ENCODE measurements around the gene AK9. TPM values are rescaled to one million over a fixed set of nuclear protein-coding genes. Genes with fewer than 3 reads are reported as not detected.

AK9 gene
- total RNA-seq, 1 donor from 2014 or later = 4.5 TPM

DNA sequence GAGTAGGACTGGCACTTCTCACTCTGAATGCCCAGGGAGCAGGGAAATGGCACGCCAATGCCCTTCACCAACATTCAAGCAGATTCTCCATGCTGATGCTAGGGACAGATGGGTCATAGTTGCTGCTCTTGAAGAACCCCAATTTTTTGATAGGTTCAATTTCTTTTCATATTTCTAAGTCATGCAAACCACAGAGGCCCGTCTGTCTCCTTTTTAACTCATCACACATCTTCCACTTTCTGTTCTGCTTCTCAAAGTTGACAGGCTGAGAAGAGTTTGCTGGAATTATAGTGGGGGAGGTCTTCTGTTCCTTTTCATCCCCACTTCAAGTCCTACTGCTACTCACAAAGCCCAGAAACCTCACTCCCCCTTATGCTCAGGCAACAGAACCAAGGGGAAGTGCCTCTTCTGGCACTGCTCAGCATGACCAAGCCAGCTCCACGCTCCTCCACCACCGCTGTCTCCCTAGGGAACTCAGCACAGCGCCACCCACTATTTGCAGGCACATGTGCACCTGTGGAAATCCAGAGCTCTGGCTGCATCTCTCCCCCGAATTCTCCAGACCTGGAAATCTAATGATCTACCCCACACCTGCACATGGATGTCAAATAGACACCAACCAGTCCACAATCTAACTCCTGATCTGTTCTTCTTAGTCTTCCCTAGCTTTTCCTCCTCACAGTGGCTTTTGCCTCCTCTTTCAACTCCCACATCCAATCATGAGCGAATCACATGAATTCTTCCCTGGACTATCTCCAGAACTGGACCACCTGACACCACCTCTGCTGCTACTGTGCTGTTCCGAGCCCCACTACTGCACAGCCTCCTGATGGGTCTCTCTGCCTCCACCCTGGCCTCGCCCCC lies 218.6 kb downstream of the AK9 start:
- H3K4me3 ChIP-seq (ENCODE audit: low read depth, low read length) = no peak overlapping the region
- TF ChIP-seq, protein P1, sequence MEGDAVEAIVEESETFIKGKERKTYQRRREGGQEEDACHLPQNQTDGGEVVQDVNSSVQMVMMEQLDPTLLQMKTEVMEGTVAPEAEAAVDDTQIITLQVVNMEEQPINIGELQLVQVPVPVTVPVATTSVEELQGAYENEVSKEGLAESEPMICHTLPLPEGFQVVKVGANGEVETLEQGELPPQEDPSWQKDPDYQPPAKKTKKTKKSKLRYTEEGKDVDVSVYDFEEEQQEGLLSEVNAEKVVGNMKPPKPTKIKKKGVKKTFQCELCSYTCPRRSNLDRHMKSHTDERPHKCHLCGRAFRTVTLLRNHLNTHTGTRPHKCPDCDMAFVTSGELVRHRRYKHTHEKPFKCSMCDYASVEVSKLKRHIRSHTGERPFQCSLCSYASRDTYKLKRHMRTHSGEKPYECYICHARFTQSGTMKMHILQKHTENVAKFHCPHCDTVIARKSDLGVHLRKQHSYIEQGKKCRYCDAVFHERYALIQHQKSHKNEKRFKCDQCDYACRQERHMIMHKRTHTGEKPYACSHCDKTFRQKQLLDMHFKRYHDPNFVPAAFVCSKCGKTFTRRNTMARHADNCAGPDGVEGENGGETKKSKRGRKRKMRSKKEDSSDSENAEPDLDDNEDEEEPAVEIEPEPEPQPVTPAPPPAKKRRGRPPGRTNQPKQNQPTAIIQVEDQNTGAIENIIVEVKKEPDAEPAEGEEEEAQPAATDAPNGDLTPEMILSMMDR (conservative IDR thresholded peaks at IDR 0.05; ENCODE audit: low read depth, low read length) = no peak

DNA sequence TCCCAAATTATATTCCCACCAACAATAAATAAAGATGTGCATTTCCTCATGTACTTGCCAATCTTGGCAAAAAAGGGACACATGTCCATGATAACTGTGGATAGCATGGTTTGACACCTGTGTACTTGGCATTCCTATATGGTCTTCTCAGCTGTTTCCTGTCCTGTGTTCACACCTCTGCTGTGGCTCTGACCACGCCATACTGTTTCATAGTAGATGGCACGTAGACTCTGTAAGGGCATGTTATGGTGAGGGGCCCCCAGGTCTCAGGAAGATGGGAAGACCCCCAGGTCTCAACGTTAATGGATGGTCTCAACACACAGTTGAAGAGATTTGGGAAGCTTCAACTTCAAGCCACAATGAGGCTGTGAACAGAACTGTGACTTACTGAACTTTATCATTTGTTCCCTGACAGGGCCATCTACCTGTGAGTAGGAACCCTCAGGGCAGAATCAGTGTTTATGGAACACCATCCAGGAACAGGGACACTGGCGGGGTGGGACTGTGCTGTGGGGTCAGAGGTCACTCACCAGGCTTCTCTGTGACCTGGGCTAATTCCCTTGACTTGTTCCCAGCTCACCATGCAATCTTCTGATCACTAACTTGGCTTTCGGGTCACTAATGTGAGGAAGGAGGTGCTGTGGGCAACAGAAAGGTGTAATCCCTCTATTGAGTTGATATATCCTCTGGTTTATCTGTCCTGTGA lies 219.7 kb downstream of the AK9 start:
- TF ChIP-seq, protein P1 (conservative IDR thresholded peaks at IDR 0.05; ENCODE audit: low read depth, low read length) = no peak
- DNase-seq (ENCODE audit: low read depth) = no peak
- no peak overlapping the region for H3K4me3 ChIP-seq (ENCODE audit: low read depth, low read length)

More for the DNA sequence above, 218.6 kb downstream of the AK9 start:
- no peak for DNase-seq (ENCODE audit: low read depth)

DNA sequence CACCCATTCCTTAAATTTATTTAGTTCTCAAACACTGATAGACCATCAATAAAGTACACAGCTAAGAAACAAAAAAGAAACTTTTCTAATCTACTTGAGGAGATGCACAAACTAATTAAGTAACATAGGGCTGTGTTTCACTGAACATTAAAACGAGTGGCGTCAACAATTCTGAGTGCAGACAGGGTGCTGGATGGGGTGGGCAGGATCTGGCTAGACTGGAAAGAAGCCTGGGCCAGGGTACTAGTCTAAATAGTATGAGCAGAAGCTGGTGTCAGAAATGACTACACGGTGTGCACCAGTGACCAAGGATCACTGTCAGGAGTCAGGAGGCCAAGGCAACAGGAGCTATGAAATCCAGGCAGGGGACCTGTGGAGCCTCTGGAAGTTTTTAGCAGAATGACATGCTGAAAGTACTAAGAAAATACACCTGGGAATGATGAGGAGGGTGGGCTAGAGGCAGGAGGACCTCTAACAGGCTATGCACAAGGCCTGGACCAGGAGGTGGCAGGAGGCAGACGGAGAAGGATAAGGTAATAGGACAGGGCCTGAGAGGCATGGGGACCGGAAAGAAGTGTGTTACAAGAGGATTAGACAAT lies 221.3 kb downstream of the AK9 start:
- TF ChIP-seq, protein P1 (conservative IDR thresholded peaks at IDR 0.05; ENCODE audit: low read depth, low read length) = no peak
- DNase-seq (ENCODE audit: low read depth) = no peak
- no peak overlapping the region for H3K4me3 ChIP-seq (ENCODE audit: low read depth, low read length)

DNA sequence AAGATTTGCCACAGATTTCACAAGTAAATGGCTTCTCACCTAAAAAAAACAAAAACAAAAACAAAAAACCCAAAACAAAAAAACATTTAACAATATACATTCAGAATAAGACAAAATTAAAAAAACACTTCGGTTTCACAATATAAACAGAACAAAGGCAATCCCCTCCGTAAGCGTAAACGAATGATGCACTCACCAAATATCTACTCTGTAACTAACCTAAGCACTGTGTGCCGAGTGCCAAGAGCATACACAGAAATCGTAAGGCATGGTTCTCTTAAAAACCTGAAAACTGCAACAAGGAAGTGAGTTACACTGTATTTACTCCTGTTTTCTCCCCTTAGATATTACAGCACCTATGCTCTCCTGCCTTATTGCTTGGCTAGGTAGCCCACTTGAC lies 223.3 kb downstream of the AK9 start:
- TF ChIP-seq, protein P1 (conservative IDR thresholded peaks at IDR 0.05; ENCODE audit: low read depth, low read length) = no peak
- DNase-seq (ENCODE audit: low read depth) = no peak
- no peak overlapping the region for H3K4me3 ChIP-seq (ENCODE audit: low read depth, low read length)

DNA sequence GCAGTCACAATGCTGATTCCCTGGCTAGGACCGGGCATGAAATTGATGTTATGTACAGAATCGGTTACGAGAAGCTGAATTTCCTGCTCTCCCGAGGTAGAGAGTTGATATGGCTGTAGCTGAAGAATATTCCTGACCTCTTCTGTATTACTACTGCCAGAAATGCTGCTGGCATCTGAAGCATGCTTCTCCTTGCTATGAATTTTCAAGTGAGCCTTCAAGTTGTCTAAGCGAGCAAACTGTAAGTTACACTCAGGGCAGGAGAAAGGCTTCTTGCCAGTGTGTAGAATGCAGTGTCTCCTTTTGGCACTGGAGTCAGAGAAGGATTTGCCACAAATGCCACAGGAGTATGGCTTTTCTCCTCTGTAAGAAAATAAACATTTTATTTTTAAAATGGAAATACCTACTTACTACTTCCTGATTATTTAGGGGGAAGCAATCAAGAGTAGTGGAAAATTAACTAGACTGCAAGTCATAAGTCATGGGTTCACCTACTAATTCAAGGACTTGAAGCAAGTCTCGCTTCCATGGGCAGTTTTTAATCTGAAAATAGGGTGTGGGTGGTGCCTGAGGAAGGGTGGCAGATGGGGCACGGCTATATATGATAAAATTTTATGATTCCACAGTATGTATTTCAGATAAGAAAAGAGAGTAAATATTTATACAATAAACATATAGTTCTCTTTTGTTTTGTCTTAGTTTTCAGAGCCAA lies 224.6 kb downstream of the AK9 start:
- no peak overlapping the region for H3K4me3 ChIP-seq (ENCODE audit: low read depth, low read length)
- peak; percentile 42 for DNase-seq (ENCODE audit: low read depth)
- TF ChIP-seq, protein P1 (conservative IDR thresholded peaks at IDR 0.05; ENCODE audit: low read depth, low read length) = no peak

DNA sequence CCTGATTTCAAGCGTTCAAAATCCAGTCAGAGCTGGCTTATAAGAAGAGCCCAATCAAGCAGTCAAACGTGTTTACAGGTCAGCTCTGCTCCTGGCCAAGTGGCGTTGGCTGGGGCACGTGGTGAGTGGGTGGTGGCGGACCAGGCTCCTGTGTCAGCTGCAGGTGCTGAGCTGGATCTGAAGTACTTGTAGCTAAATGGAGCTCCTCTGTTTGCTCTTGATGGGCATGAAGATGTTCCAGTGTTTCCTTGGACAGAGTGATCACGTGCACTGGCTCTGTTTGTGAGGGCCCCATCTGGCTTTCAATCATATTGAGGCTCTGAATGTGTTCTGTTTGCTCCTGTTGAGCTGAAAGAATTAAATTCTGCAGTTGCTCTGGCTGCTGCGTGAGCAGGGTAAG lies 225.2 kb downstream of the AK9 start:
- H3K4me3 ChIP-seq (ENCODE audit: low read depth, low read length) = no peak overlapping the region
- DNase-seq (ENCODE audit: low read depth) = no peak
- TF ChIP-seq, protein P1 (conservative IDR thresholded peaks at IDR 0.05; ENCODE audit: low read depth, low read length) = no peak

All from epithelial cell of proximal tubule (primary cell).